C1 segment of cervical spinal cord (tissue), 14 donors: ENCODE results near the gene ICA1L.

ENCODE experiments used
- DNase-seq, 14 donors: peaks; one replicate each; lab custom pipeline; 2025; lab: John Stamatoyannopoulos, UW

ICA1L gene

DNA sequence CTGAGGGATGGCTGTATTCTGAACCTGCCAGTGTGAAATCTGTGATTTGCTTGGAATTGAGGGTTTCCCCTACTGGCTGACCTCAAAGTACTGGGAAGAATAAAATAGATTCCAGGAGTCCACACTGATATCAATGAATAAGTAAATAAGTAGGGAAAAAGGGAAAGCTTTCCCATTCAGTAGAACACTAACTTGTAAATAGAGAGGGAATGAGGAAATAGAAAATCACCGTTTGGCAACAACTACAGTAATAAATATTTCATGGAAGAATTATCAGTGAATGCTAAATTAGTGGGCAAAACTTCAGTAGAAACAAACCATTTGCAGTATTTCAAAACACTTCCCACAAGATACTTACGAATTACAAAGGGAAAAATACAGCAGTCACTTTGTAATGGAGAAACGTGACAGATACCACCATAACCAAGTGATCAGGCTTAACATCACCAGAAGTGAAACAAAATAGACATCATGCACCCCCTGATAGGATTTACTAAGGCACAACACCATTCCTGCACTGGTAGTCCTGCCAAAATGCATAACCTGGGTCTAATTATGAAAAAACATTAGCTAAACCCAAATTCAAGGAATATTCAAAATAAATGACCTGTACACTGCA is 88.5 kb downstream of the ICA1L start:
- no peak for DNase-seq

DNA sequence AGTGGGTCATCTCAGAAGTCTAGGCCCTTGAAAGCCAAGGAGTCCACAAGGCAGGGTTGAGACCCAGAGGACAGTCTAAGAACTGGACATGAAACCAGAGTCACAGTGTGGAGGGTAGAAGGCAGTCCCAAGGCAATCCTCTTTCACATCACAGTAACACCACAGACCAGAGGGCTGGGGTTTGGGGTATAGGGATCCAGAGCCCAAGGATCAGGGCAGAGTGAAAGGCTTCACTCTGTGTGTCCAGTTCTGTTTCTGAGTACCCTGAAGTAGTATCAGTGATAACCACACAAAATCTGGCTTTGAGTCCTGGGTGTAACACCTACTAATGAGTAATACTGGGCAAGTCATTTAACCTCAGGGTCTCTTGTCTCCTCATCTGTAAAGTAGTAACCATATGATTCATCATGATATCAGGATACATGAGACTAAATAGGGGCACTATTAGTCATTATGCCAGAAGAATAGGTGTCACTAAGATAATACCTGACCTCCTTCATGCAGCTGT is 91.0 kb downstream of the ICA1L start:
- no peak for DNase-seq

DNA sequence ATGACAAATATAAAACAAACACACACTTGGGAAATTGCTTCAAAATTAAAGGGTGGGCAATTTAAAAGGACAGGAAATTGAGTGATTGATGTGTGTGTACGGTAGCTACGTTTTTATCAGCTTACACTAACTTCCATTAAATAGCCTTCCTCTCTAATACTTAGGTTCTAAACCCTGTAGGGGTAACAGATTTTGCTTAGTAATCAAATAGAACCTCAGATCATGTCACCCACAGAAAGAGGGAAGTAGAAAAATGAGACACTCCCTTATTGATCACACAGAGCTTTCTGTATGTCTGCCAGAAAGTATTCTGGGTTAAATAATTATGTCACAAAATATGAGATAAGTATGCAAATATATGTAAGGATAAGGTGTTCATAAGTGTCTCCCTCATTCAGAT is 93.3 kb downstream of the ICA1L start:
- no peak for DNase-seq

DNA sequence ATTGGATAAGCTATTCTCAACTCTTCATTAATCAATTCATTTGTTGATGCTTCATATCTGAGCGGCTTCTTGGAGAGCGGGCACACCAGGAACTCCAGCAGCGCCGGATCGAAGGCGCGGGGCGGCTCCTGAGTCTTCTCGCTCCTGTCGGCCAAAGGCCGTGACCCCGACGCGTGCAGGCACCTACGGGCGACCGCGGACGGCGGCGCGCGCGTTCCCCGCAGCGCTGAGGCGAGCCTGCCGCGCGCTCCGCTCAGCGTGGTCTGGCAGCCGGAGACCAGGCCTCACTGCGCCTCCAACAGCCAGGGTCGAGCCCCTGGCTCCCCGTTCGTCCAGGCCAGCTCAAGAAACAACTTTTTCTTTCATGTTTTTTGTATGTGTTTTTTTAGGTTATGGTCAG is 97.5 kb downstream of the ICA1L start:
- DNase-seq, result no peak

DNA sequence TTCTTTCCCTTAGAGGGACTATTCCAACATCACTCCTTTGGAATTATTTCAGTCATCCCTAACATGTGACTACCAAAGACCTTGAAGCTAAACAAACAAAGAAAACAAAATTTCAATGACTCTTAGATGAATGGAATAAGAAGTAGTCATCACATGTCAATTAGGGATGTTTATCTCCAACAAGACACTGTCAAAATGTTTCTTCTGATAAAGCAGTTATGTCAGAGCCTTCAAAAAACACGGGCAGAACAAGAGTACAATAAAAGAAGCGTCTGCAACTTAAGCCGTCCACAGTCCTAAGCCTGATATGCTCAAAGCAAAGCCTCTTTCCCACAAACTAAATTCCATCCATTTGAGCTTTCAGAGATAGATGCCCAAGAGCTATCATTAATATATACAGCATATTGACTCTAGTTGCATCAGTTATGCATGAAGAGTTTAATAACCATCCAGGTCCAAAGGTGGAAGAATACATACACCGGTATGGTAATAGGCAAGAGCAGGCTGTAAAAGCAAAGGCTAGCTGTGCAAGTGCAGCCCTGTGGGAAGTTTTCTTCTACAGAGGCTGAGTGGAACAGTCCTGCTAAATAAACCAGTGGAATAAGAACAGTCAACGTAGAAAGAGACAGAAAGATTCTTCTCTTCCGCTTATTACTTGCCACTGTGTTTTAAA is 98.1 kb downstream of the ICA1L start:
- DNase-seq, result no peak

DNA sequence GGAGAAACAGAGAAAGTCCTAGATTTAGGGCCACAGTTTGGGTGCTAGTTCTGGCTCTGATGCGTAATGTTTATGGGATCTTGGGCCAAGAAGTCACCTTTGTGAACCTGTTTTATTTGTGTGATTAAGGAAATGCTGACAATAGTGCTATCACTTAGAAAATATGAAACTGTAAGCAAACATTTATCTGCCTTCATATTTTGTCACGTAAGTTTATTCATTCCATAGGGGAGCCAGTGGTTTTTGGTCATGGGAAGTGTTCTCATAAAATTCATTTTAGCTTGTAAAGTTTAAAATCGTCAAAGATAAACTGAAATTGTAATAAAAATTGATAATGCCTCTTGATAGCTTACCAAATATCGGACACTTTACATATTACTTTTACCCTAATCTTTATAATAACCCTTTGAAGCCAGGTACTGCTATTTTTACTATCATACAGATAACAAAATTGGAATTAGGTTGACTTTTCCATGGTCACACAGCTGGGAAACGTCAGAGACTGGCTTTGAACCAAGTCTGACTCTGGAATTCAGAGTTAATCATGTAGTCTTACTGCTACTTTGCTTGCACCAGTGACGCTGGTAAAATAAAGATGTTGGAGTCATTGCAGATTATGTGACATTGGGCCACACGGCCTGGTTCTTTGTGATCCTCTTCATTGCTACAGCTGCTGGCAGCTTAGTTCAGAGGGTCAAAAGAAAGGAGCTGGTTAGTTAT is 99.7 kb downstream of the ICA1L start:
- no peak for DNase-seq

DNA sequence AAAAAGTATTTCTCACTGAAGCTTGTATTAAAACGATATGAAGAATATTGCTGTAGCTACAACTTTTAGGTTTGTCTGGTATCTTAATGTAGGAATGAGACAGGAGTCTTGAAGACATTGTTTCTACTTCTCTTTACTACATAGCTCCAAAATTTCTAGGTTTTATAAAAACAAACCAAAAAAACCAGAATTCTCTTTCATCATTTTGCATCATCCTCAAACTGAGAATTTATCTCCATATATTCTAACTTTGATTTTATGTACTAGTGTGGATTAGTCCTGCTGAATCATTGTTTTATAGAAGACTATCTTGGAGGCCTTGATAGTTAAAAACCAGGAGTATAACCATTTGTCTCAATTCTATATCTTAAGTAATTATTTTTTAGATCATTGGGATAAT is 100.2 kb downstream of the ICA1L start:
- DNase-seq, result no peak

DNA sequence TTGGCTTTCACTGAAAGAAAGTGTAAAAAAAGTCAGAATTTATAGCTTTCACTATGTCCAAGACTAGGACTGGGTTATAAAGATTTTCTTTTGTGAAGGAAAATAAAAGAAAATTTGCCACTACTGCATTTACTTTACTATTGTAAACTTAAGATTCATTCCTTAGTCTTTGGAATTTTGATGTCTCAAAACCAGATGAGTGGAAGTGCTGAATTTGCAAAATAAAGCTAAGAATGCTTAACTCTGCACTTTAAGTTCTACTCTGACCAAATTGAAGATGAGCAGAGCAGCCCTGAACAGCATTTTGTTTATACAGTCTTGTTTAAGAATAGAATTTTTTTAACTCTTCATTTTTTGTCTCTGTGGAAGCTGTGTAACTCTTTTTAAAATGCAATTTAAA is 102.4 kb downstream of the ICA1L start:
- no peak for DNase-seq

DNA sequence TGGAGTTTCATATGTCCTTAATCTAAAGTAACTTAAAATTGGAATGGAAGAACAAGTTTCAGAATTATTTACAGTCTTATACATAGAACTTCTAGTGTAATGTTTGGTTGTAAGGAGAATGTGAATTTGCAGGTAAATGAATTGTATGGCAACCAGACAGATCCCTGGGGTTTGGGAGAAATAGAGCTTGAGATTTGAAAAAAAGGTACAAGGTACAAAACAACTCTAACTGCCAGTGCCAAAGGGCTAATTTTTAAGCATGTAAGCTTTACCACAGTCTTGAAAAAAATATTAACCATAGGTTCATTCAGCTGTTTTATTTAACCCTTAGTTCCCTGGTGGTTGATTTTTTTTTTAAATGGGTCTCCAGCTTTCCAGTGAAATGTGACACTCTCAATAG is 103.3 kb downstream of the ICA1L start:
- DNase-seq, result no peak

DNA sequence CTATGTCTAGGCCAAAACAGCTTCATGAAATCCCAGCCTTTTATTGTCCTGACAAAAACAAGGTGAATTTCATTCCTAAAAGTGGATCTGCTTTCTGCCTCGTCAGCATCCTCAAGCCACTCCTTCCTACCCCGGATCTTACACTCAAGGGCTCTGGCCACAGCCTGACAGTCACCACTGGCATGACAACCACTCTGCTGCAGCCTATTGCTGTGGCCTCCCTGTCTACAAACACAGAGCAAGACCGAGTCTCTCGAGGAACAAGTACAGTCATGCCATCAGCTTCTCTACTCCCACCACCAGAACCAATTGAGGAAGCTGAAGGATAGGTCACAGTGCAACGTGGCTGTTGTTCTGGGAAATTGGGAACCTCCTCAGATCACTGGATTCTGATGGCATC is 106.1 kb downstream of the ICA1L start:
- no peak for DNase-seq

DNA sequence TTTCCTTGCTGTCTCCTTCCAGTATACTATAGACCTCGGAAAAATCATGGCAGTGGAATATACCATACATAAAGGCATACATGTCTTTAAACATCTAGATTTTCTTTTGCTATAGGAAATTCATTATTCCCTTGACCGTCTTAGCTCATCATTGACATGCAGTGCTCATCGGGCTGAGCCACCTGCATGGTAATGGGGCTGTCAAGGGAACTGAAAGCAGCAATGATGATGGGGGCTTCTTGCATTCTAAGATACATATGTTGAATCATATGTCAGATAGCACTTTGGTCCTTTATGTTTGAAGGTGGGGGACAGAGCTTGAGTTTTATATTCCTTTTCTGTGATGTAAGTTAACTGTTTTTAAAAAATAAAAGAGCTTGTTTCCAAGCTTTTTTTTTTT is 106.6 kb downstream of the ICA1L start:
- DNase-seq, result no peak

DNA sequence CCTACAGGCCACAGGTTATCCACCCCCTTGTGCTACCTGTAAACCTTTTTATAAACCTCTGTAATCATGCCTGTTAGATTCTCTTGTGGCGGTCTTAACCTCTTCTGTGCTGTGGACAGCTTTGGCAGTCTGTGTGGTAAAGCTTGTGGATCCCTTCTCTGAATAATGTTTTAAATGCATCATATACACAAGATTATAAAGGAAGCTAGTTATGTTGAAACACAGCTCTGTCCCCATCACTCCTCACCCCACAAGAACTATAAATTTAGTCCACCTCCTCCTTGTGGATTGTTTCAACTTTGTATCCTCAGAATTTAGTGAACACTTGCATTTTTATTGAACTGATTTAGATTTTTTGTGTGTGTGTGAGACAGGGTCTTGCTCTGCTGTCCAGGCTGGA is 107.7 kb downstream of the ICA1L start:
- no peak for DNase-seq

DNA sequence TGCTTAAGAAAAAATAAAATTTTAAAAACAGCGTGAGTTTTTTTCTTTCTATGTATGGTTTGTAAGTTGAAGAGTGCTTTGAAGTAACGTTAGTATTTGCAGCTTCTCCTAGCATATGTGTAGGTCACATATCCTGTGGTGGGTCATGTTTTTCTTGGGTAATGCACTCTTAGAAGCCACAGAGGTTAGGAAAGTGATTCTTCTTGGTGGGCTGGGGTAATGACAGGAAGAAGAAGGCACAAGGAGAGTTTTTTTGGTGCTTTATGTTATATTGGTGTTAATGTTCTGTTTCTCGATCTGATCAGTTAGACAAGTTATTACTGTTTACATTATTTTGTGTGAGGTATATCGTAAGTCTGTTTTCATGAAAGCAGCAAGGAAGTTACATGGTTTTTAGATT is 109.0 kb downstream of the ICA1L start:
- no peak for DNase-seq

DNA sequence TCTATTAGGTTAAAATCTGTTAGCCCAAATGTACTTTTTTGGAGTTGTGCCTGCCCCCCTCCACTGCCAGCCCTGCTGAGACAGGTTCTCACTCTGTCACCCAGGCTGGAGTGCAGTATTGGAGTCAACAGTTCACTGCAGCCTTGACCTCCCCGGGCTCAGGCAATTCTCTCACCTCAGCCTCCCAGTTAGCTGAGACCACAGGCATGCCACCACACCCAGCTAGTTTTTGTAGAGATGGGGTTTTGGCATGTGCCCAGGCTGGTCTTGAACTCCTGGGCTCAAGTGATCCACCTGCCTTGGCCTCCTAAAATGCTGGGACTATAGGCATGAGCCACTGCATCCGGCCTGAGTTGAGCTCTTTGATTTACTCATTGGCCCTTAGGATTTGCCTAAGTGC is 110.7 kb downstream of the ICA1L start:
- no peak for DNase-seq

DNA sequence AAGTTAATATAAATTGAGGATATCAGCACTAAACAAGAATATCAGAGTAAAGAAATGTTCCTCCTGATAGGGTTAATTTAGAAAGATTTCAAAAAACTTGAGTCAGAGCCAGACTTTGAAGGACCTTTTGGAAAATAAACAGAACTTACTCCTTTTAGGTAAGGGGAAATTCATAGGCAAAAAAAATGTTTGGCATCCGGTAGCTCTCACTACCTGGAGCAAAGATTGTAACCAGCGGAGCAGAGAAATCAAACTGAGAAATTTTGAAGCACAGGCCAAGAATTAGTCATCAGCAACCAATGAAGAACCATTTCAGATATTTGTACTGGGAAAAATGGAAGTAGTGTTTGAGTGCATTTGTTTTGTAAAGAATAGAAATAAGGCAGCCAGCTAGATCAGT is 113.0 kb downstream of the ICA1L start:
- DNase-seq, result no peak

DNA sequence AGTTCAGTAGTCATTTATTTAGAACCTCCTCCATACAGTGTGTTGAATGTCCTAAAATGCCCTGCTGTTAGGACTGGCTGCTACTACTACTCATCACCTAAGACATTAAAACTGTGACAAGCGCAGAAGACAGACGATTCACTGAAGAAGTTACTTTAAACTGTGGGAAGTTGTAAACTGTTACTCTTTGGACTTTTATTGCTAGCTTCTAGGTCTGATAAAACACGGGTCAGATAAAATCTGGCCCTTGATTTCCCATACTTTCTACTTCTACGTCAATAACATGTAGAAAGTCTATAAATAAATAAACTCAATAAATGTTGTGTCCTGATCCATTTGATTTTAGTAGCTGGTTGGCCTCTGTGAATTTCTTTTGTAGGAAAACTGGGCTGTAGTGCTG is 113.4 kb downstream of the ICA1L start:
- no peak for DNase-seq

DNA sequence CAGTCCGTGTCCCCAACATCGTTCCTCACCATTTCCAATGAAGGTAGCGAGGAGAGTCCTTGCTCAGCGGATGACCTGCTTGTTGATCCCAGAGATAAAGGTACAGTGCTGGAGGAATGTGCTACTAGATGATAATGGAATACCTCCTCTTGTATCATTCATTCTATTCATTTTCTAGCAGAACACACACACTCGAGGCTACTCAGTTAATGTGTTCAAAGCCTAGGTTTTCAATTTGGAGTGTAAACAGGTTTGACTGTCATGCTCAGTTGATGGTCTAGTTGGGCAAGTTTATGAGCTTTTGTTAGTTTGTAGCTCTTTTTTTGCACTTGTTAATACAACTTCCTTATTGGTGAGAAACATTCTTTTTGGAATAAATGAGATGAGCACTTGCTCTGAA is 114.2 kb downstream of the ICA1L start:
- no peak for DNase-seq

DNA sequence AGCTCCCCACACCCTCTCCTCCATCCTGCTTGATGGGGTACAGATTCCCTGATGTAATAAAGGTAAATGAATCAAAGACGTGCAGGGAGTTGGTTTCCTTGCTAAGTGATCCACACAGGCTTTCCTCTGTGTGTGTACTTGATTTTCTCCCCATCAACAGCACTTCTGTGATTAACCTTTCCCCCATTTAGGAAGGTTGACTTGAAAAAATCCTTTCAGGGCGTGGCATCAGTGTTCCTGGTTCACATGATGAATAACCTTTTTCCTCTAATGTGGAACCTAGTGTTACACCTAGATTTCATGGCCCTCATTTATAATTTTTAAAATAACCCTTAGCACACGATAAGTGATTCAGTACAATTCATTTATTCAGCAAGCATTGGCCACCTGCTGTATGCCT is 115.0 kb downstream of the ICA1L start:
- DNase-seq, result no peak

DNA sequence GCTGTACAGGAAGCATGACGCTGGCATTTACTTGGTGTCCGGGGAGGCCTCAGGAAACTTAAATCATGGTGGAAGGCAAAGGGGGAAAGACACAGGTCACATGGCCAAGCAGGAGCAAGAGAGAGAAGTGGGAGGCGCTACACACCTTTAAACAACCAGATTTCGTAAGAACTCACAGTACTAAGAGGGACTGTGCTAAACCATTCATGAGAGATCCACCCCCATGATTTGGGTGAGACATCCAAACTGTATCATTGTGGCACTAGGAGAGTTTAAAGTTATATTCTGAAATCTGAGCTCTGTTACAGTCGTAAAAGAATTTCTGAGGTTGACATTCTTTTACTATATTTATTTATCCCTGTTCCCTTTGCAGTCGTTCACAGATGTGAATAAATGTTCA is 116.6 kb downstream of the ICA1L start:
- DNase-seq, result no peak

DNA sequence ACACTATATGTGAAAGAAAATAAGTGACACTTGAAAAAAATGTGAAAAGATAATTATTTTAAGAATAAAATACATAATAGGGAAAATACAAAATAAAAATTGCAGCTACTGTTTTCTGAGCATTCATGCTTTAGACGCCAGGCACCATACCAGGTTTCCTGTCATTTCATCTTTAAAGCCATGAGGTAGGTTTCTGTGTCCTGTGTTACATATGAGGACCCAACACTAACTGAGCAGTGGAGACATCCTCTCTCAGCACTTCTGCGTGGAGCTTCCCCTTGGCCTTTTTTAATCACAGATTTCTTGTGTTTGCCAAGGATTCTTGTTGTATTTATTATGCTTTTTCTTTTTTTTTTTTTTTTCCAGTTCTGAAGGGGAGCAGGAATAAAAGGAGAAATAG is 119.5 kb downstream of the ICA1L start:
- DNase-seq, result no peak

DNA sequence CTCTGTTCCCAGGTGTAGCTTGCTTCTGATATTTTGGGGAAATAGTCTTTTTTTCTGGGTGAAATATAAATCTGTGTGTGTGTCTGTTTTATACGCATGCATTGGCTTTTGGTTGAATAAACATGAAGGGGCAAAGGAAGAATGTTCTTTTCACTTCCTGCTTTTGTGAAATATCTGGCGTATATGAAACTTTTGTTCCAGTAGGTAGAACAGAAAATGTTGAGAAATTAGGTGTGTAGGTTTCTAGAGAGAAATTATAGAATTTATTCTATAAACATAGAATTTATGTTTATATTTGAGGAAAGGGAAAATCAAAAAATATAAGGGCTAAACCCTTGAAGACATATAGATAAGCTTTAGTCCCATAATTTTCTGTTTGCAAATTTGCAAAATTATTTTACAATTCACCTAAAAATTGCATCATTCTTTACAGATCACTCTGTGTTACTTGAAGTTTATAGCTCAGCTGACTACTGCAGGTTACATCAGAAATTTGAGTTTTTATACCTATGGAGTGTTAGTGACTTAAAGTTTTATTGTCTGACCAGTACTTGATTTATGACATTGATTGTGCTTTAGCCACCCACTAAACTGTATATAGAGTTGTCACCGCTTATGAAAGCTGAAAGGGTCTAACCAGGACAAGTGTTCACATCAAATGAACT is 120.7 kb downstream of the ICA1L start:
- DNase-seq, result no peak

DNA sequence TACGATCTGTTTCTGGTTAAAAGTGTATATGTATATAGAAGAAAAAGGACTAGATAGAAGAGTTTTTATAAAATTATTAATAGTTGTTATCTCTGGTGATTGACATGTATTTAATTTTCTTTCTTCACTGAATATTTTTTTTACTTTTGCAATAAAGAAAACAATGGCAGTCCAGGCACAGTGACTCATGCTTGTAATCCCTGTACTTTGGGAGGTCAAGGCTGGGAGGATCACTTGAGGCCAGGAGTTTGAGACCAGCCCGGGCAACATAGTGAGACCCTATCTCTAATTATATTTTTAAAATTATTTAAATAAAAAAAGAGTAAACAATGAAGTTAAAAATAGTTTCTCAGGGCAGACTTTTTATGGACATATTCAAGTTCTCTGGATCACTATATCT is 122.1 kb downstream of the ICA1L start:
- no peak for DNase-seq

DNA sequence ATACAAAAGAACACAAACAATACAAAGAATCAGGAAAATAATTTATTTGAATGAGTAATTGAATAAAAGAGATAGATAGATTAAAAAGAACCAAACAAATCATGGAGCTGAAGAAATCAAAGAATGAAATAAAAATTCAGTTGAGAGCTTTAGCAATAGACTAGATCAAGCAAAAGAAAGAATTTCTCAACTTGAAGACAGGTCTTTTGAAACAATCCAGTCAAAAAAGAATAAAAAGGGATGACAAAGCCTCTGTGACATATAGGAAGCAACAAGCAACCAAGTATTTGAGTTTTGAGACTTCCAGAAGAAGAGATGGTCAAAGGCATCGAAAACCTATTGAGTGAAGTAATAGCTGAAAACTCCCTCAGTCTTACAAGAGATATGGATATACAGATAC is 128.0 kb downstream of the ICA1L start:
- no peak for DNase-seq
